HL-60 (cell line): Measurements from ENCODE around the gene C17orf113.

Experiments used
- DNase-seq, 2 experiments: peaks; one replicate each; pipeline ENCODE4 v3.0.0-alpha.2; 2010 to 2020; ENCODE audit warnings: low read depth in 1 of 2, low spot score in 1 of 2
- H3K27ac ChIP-seq: fragments of 250-450 bp; sonication (Bioruptor Pico); replicated peaks from 2 replicates; pipeline ENCODE4 v1.5.1; 2020; ENCODE audit warnings: mild to moderate bottlenecking, moderate library complexity
- H3K27me3 ChIP-seq: fragments of 250-450 bp; sonication (Bioruptor Pico); 2 replicates; pipeline ENCODE4 v1.5.1; 2021; ENCODE audit warnings: mild to moderate bottlenecking, moderate library complexity; ENCODE audit not compliant: insufficient read depth, poor library complexity, severe bottlenecking
- H3K4me3 ChIP-seq: replicated peaks from 2 replicates; pipeline ENCODE4 v1.5.1; 2011; ENCODE audit warnings: mild to moderate bottlenecking, control low read depth, low read length; ENCODE audit not compliant: insufficient read depth
- CTCF ChIP-seq: IDR thresholded peaks from one replicate; pipeline ENCODE4 v1.5.1; 2011; ENCODE audit warnings: low read length, control low read depth, inconsistent platforms; ENCODE audit not compliant: insufficient read depth
- GABPA ChIP-seq: IDR thresholded peaks from 2 replicates; pipeline ENCODE4 v1.6.1; 2012; ENCODE audit warnings: low read depth
- POLR2AphosphoS5 ChIP-seq: IDR thresholded peaks from 2 replicates; pipeline ENCODE4 v1.6.1; 2012; ENCODE audit warnings: low read depth
- REST ChIP-seq: IDR thresholded peaks from 2 replicates; pipeline ENCODE4 v1.6.1; 2012; ENCODE audit warnings: low read depth; ENCODE audit not compliant: insufficient replicate concordance
- SPI1 ChIP-seq: IDR thresholded peaks from 2 replicates; pipeline ENCODE4 v1.6.1; 2012; ENCODE audit warnings: low read depth, mild to moderate bottlenecking, borderline replicate concordance

The C17orf113 gene

GRCh38 chr17:41992576-41992975, 57.8 kb downstream of the C17orf113 start:
- H3K27ac ChIP-seq: no peak overlapping the region
- no peak for DNase-seq
- TF ChIP-seq REST: no peak
- TF ChIP-seq CTCF: no peak
- TF ChIP-seq GABPA: no peak
- no peak for TF ChIP-seq SPI1
- TF ChIP-seq POLR2AphosphoS5: no peak

GRCh38 chr17:41989702-41990419, 60.5 kb downstream of the C17orf113 start:
- H3K27me3 ChIP-seq: no peaks in the 10 kb centered on the region
- no peak for TF ChIP-seq CTCF
- TF ChIP-seq GABPA: no peak
- TF ChIP-seq REST: no peak
- TF ChIP-seq POLR2AphosphoS5: no peak
- TF ChIP-seq SPI1: no peak

More at GRCh38 chr17:41992576-41992975, 57.8 kb downstream of the C17orf113 start:
- Histone ChIP-seq H3K27me3 (no peaks in the 10 kb centered on the region), H3K4me3 (no peak overlapping the region)

GRCh38 chr17:41988418-41988817, 62.0 kb downstream of the C17orf113 start:
- Histone ChIP-seq H3K27ac (no peak overlapping the region), H3K4me3 (no peak overlapping the region), H3K27me3 (no peaks in the 10 kb centered on the region)
- no peak for TF ChIP-seq GABPA
- no peak for TF ChIP-seq CTCF
- no peak for TF ChIP-seq SPI1
- no peak for TF ChIP-seq POLR2AphosphoS5
- TF ChIP-seq REST: no peak
- DNase-seq: no peak

More at GRCh38 chr17:41989702-41990419, 60.5 kb downstream of the C17orf113 start:
- DNase-seq: no peak
- Histone ChIP-seq H3K4me3 (no peak overlapping the region), H3K27ac (no peak overlapping the region)
